SK-MEL-5 (cell line): Measurements from ENCODE around the gene SPDYE17. TPM values are rescaled to one million over a fixed set of nuclear protein-coding genes. Genes with fewer than 3 reads are reported as not detected.
"Not testable (repeated sequence)": the region's sequence is repeated elsewhere in the genome, so short reads cannot be mapped to it uniquely, and the experiment has no call there.

ENCODE experiments used
- DNase-seq: peaks from one replicate; pipeline ENCODE4 v3.0.0-alpha.2; 2016; ENCODE audit warnings: low read depth, low spot score
- in situ Hi-C: cut with HindIII; loops from 2 replicates; pipeline ENCODE4 v1.10.0; 2016; ENCODE audit warnings: low sequenced_read_pairs, high pct_unique_total_duplicates, low pct_unique_long_range_greater_than_20kb
- small RNA-seq, 2 experiments: library from RNA; depleted of rRNA; stranded (forward); fragments of <200 nt; gene quantifications; one replicate each; pipeline ENCODE3, GENCODE V24; 2014
- total RNA-seq: library from RNA; depleted of rRNA; stranded (reverse); fragments of >200 nt; shearing (Covaris generic); gene quantifications from 2 replicates; pipeline ENCODE4 v1.2.3, GENCODE V29; 2014; rRNA removed

SPDYE17 gene
- total RNA-seq, 1 experiment from 2014 or later, result not detected

GRCh38 chr7:76981187-76981970 is 50.8 kb downstream of the SPDYE17 start:
- not testable (repeated sequence) for DNase-seq

DNA sequence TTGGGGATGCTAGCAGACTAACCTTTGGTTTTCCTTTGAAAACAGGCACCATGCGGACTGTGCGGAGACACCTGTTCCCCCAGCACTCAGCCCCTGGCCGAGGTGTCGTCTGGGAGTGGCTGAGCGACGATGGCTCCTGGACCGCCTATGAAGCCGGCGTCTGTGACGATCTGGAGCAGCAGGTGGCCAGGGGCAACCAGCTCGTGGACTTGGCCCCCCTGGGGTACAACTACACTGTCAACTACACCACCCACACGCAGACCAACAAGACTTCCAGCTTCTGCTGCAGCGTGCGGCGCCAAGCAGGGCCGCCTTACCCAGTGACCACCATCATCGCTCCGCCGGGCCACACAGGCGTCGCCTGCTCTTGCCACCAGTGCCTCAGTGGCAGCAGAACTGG is 51.6 kb downstream of the SPDYE17 start:
- in situ Hi-C loops, DNase-seq: not testable (repeated sequence)

More at GRCh38 chr7:76981187-76981970, 50.8 kb downstream of the SPDYE17 start:
- in situ Hi-C loops, result not testable (repeated sequence)

DNA sequence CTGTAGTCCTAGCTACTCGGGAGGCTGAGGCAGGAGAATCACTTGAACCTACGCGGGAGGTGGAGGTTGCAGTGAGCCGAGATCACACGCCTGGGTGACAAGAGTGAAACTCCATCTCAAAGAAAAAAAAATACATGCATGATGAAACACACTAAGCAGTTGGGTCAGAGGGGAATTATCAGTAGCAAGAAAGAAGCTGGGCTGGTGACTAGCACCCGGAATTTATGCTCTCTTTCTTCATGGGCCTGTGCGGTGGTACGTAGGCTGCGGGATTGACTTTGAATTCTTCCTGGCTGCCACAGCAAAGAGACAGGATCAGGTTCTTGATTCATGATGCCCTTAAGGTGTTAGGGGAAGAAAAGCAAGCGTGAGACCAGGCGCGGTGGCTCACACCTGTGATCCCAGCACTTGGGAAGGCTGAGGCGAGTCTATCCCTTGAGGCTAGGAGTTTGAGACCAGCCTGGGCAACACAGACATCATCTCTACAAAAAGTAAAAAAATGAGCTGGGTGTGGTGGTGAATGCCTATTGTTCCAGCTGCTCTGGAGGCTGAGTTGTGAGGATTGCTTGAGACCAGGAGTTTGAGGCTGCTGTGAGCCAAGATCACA is 54.3 kb downstream of the SPDYE17 start:
- in situ Hi-C loops, DNase-seq: not testable (repeated sequence)

DNA sequence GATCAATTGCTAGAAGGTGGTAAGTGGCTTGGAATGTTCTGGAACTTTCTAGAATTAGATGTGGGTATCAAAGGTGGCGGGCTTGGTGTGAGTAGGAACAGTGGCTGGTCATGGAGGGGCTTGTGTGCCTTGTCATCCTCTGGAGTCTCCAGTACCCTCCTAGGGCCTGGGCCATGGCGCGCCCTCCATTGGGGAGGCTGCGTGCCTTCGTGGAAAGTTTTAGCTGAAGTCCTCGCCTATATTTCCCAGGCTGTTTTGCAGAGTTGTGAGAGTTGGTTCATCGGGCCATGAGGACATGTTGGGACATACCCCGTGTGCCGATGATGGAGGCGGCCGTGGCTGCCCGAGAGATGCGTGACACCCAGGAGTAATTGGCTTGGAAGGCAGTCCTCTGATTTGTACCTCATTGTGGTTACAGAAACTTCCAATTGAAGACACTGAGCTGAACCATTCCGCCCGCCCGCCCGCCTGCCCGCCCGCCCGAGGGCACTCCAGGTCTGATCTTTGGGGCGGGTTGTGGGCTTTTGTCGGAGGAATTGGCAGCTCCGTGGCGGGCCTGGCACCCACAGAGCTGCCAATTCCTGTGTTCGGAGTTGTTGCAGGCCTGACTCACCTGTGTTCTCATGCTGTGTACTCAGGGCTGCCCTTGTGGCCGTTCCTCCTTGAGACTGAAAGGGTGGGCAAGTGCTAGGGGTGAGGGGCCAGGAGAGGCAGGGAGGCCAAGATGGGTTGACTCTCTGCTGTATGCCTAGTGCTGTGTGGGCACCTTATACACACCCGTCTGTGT is 57.2 kb downstream of the SPDYE17 start:
- DNase-seq, in situ Hi-C loops: not testable (repeated sequence)

- in situ Hi-C loops, DNase-seq: not testable (repeated sequence)
Observed at GRCh38 chr7:76974336-76974735, 57.8 kb downstream of the SPDYE17 start.

DNA sequence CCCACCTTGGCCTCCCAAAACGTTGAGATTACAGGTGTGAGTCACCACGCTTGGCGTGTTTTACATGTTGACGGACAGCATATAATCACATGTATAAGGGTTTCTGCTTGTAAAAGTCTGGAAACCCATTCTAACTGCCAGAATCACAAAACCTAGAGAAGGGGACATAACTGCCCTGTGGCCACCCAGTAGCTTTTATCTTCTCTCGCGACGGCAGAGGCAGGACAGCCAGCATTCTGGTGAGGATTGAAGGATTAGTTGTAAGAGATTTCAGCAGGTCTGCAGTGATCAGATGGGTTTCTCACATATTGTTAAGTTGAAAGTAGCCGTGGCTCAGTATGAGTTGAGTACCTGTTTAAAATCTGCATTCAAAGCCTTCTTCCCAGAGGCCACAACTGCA is 59.8 kb downstream of the SPDYE17 start:
- in situ Hi-C loops, DNase-seq: not testable (repeated sequence)

Small RNA genes lying within 50 kb of the gene (small RNA-seq; reads per million reads assigned to genes)
- gene RF00019, result 0 reads per million in 2 experiments

Other genes starting within 250 kb of the SPDYE17 start
- 0.18 TPM in 1 of 2 replicates, not detected in the other for gene SPDYE18, start 30.2 kb upstream of the SPDYE17 start, total RNA-seq
- 0.43 and 0.95 TPM in 2 replicates for gene CCDC146, start 90.3 kb upstream of the SPDYE17 start, total RNA-seq
- gene FGL2, start 167.5 kb upstream of the SPDYE17 start, total RNA-seq, result not detected in 2 replicates